ENCODE data around the gene TCF12.

Gene TCF12

GRCh38 chr15:57015897-57016296 is 97.5 kb downstream of the TCF12 start:
- Histone ChIP-seq H3K27me3 (no peaks in the 10 kb centered on the region), H3K9me3 (no peaks in the 10 kb centered on the region), H3K4me3 (no peak overlapping the region), H3K4me1 (peaks cover 0 to 34% (median 11%) of the 10 kb centered on the region in 4 donors), H3K27ac (no peak overlapping the region), H3K36me3 (no peaks in the 10 kb centered on the region)
- TF ChIP-seq CTCF (IDR thresholded peaks at IDR 0.05), result no peak
- DNase-seq, result no peak
- intact Hi-C loops (cut with DNase I; ENCODE audit: low total_unique reads), result no loop called here

GRCh38 chr15:57017024-57017423 is 98.6 kb downstream of the TCF12 start:
- Histone ChIP-seq H3K4me1 (peaks cover 0 to 34% (median 11%) of the 10 kb centered on the region in 4 donors), H3K27ac (no peak overlapping the region), H3K9me3 (no peaks in the 10 kb centered on the region), H3K27me3 (no peaks in the 10 kb centered on the region), H3K4me3 (no peak overlapping the region), H3K36me3 (no peaks in the 10 kb centered on the region)
- DNase-seq, result no peak
- intact Hi-C loops (cut with DNase I; ENCODE audit: low total_unique reads), result no loop called here
- no peak for TF ChIP-seq CTCF (IDR thresholded peaks at IDR 0.05)

GRCh38 chr15:57018151-57018550 is 99.7 kb downstream of the TCF12 start:
- intact Hi-C loops (cut with DNase I; ENCODE audit: low total_unique reads), result no loop called here
- Histone ChIP-seq H3K4me1 (peaks cover 0 to 34% (median 11%) of the 10 kb centered on the region in 4 donors), H3K27me3 (no peaks in the 10 kb centered on the region), H3K36me3 (no peaks in the 10 kb centered on the region), H3K27ac (peak overlapping the region in 1 of 2 donors; percentile 29), H3K9me3 (no peaks in the 10 kb centered on the region), H3K4me3 (no peak overlapping the region)
- TF ChIP-seq CTCF (IDR thresholded peaks at IDR 0.05), result no peak
- DNase-seq, result no peak

GRCh38 chr15:57019496-57020160 is 101.2 kb downstream of the TCF12 start:
- intact Hi-C loops (cut with DNase I; ENCODE audit: low total_unique reads), result no loop called here
- peak in 1 of 2 donors; percentile 49 for DNase-seq
- no peaks in the 10 kb centered on the region for H3K27me3 ChIP-seq
- no peak overlapping the region for H3K4me3 ChIP-seq
- H3K4me1 ChIP-seq, result peaks cover 0 to 34% (median 11%) of the 10 kb centered on the region in 4 donors
- no peaks in the 10 kb centered on the region for H3K36me3 ChIP-seq
- H3K9me3 ChIP-seq, result no peaks in the 10 kb centered on the region
- TF ChIP-seq CTCF (IDR thresholded peaks at IDR 0.05), result no peak
- peak overlapping the region; percentile 29 to 32 for H3K27ac ChIP-seq

GRCh38 chr15:57025264-57025926 is 107.0 kb downstream of the TCF12 start:
- no peak for DNase-seq
- no peaks in the 10 kb centered on the region for H3K36me3 ChIP-seq
- H3K4me1 ChIP-seq, result peaks cover 0 to 10% (median 0%) of the 10 kb centered on the region in 4 donors
- intact Hi-C loops (cut with DNase I; ENCODE audit: low total_unique reads), result no loop called here
- no peaks in the 10 kb centered on the region for H3K9me3 ChIP-seq
- H3K27me3 ChIP-seq, result no peaks in the 10 kb centered on the region
- H3K27ac ChIP-seq, result no peak overlapping the region
- H3K4me3 ChIP-seq, result no peak overlapping the region
- TF ChIP-seq CTCF (IDR thresholded peaks at IDR 0.05), result no peak
